ENCODE results near the gene SOAT2.
A peak's percentile ranks its signal among the peaks of the same experiment; 100 is the strongest.
"Not testable (repeated sequence)": the region's sequence is repeated elsewhere in the genome, so short reads cannot be mapped to it uniquely, and the experiment has no call there.

The SOAT2 gene

GRCh38 chr12:53105712-53106439 lies 2.6 kb downstream of the SOAT2 start:
- DNase-seq (ENCODE audit: low read depth in 2 of 2): no peak

GRCh38 chr12:53107122-53107521 lies 3.8 kb downstream of the SOAT2 start:
- DNase-seq (ENCODE audit: low read depth in 2 of 2): no peak

- not testable (repeated sequence) for DNase-seq (ENCODE audit: low read depth in 2 of 2)
These were observed 9.1 kb downstream of the SOAT2 start for GRCh38 chr12:53112431-53112830.

- no peak for DNase-seq (ENCODE audit: low read depth in 2 of 2)
These were observed 9.9 kb downstream of the SOAT2 start for GRCh38 chr12:53113136-53113705.

GRCh38 chr12:53113951-53114350 lies 10.7 kb downstream of the SOAT2 start:
- no peak for DNase-seq (ENCODE audit: low read depth in 2 of 2)

- no peak for DNase-seq (ENCODE audit: low read depth in 2 of 2)
These were observed 12.0 kb downstream of the SOAT2 start for GRCh38 chr12:53115112-53115890.

GRCh38 chr12:53115891-53116648 lies 12.8 kb downstream of the SOAT2 start:
- no peak for DNase-seq (ENCODE audit: low read depth in 2 of 2)

GRCh38 chr12:53118751-53119300 lies 15.5 kb downstream of the SOAT2 start:
- DNase-seq (ENCODE audit: low read depth in 2 of 2): no peak

GRCh38 chr12:53120685-53121525 lies 17.6 kb downstream of the SOAT2 start:
- DNase-seq (ENCODE audit: low read depth in 2 of 2): no peak

GRCh38 chr12:53122961-53123468 lies 19.7 kb downstream of the SOAT2 start:
- DNase-seq (ENCODE audit: low read depth in 2 of 2): peak in 1 of 2 experiments; percentile 4

GRCh38 chr12:53123578-53124351 lies 20.5 kb downstream of the SOAT2 start:
- peak in 1 of 2 experiments; percentile 1 for DNase-seq (ENCODE audit: low read depth in 2 of 2)

- no peak for DNase-seq (ENCODE audit: low read depth in 2 of 2)
These were observed 21.1 kb downstream of the SOAT2 start for GRCh38 chr12:53124352-53124723.

GRCh38 chr12:53127169-53127568 lies 23.9 kb downstream of the SOAT2 start:
- DNase-seq (ENCODE audit: low read depth in 2 of 2): no peak

GRCh38 chr12:53128780-53129569 lies 25.7 kb downstream of the SOAT2 start:
- DNase-seq (ENCODE audit: low read depth in 2 of 2): no peak

- no peak for DNase-seq (ENCODE audit: low read depth in 2 of 2)
These were observed 28.6 kb downstream of the SOAT2 start for GRCh38 chr12:53131844-53132243.

GRCh38 chr12:53133722-53134121 lies 30.4 kb downstream of the SOAT2 start:
- no peak for DNase-seq (ENCODE audit: low read depth in 2 of 2)

- DNase-seq (ENCODE audit: low read depth in 2 of 2): no peak
These were observed 40.1 kb downstream of the SOAT2 start for GRCh38 chr12:53143355-53143754.

GRCh38 chr12:53145383-53146260 lies 42.3 kb downstream of the SOAT2 start:
- DNase-seq (ENCODE audit: low read depth in 2 of 2): peak in 1 of 2 experiments; percentile 9
